ENCODE results near the gene MAPT. TPM values are rescaled to one million over a fixed set of nuclear protein-coding genes. Genes with fewer than 3 reads are reported as not detected.

The MAPT gene
- total RNA-seq, 1 experiment from 2014 or later, result 3.6 TPM

DNA sequence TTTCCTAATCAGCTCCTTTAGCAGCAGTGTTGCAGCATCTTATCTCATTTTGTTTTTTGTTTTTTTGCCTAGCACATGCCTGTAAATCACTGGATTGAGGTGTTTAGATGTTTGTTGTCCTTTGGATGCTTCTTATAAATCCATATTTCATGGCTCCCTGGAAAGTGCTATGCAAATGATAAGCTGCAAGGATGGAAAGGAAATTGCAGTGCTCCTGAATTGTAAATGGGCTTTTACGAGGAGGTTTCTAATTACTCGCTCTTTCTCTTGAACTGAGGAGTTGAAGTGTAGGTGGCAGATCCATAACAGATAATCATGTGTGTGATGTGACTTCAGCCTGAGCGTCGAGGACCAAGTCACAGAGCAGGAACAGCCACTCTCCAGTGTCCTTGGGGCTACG lies 45.0 kb downstream of the MAPT start:
- H3K9me3 ChIP-seq (ENCODE audit: low read length), result no peaks in the 10 kb centered on the region
- H3K9ac ChIP-seq (ENCODE audit: low read length), result no peak overlapping the region
- no peak overlapping the region for H2AFZ ChIP-seq (ENCODE audit: low read length)
- DNase-seq (no peak), ATAC-seq (no peak)
- intact Hi-C loops (cut with micrococcal nuclease), result no loop called here
- no peaks in the 10 kb centered on the region for H4K20me1 ChIP-seq (ENCODE audit: low read length)
- no peaks in the 10 kb centered on the region for H3K79me2 ChIP-seq (ENCODE audit: low read length)
- no TSS peak for BruUV-seq (replicated peaks)
- no peaks in the 10 kb centered on the region for H3K9me2 ChIP-seq (replicated peaks; ENCODE audit: low read length)
- H3F3A ChIP-seq (ENCODE audit: low read length, unreplicated experiment), result no peaks in the 10 kb centered on the region
- no peaks in the 10 kb centered on the region for H3K36me3 ChIP-seq (ENCODE audit: low read depth, low read length)
- TF ChIP-seq EZH2phosphoT487 (IDR thresholded peaks at IDR 0.05; ENCODE audit: borderline replicate concordance, low read length) (no peak), EZH2 (IDR thresholded peaks at IDR 0.05; ENCODE audit: low read length, unreplicated experiment) (no peak)
- TF ChIP-seq, protein P1, sequence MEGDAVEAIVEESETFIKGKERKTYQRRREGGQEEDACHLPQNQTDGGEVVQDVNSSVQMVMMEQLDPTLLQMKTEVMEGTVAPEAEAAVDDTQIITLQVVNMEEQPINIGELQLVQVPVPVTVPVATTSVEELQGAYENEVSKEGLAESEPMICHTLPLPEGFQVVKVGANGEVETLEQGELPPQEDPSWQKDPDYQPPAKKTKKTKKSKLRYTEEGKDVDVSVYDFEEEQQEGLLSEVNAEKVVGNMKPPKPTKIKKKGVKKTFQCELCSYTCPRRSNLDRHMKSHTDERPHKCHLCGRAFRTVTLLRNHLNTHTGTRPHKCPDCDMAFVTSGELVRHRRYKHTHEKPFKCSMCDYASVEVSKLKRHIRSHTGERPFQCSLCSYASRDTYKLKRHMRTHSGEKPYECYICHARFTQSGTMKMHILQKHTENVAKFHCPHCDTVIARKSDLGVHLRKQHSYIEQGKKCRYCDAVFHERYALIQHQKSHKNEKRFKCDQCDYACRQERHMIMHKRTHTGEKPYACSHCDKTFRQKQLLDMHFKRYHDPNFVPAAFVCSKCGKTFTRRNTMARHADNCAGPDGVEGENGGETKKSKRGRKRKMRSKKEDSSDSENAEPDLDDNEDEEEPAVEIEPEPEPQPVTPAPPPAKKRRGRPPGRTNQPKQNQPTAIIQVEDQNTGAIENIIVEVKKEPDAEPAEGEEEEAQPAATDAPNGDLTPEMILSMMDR (conservative IDR thresholded peaks at IDR 0.05; ENCODE audit: low read depth, low read length), result no peak
- H3K4me2 ChIP-seq (ENCODE audit: low read length), result no peak overlapping the region
- H3K4me3 ChIP-seq (ENCODE audit: low read length), result no peak overlapping the region
- H3K27me3 ChIP-seq (ENCODE audit: low read length), result peaks cover 42% of the 10 kb centered on the region
- CTCF ChIA-PET, result interaction anchor here (0.6 kb wide), 1 partner anchor 10 kb away, joined by 3 read pairs; no protein-coding TSS in a partner anchor
- POLR2A ChIA-PET (ENCODE audit: unreplicated experiment), result no interaction called here
- no peaks in the 10 kb centered on the region for H3K4me1 ChIP-seq (ENCODE audit: insufficient read depth, low read length)
- no peak overlapping the region for H3K27ac ChIP-seq (ENCODE audit: low read length)

DNA sequence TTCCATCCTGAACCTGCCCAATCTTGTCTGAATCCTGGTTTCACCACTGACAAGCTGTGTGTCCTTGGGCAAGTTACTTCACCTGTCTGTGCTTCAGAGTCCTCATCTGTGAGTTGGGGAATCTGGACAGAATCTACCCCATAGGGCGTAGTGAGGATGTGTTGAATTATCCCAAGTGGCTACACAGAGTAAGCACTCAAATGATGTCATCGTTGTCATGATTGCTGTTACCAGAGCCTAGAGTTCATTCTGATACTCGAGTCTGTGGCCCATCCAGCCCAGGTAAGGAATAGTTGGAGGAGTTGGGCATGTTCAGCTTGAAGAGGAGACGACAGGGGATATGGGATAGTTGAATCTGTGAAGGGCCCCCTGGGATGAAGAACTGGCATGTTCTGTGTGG lies 45.9 kb downstream of the MAPT start:
- H2AFZ ChIP-seq (ENCODE audit: low read length), result no peak overlapping the region
- BruUV-seq (replicated peaks), result no TSS peak
- ATAC-seq (no peak), DNase-seq (no peak)
- H3F3A ChIP-seq (ENCODE audit: low read length, unreplicated experiment), result no peaks in the 10 kb centered on the region
- no peaks in the 10 kb centered on the region for H4K20me1 ChIP-seq (ENCODE audit: low read length)
- no peaks in the 10 kb centered on the region for H3K4me1 ChIP-seq (ENCODE audit: insufficient read depth, low read length)
- no peak overlapping the region for H3K9ac ChIP-seq (ENCODE audit: low read length)
- H3K4me2 ChIP-seq (ENCODE audit: low read length), result no peak overlapping the region
- H3K4me3 ChIP-seq (ENCODE audit: low read length), result no peak overlapping the region
- ChIA-PET POLR2A (ENCODE audit: unreplicated experiment) (no interaction called here), CTCF (no interaction called here)
- H3K27ac ChIP-seq (ENCODE audit: low read length), result no peak overlapping the region
- no peaks in the 10 kb centered on the region for H3K36me3 ChIP-seq (ENCODE audit: low read depth, low read length)
- intact Hi-C loops (cut with micrococcal nuclease), result no loop called here
- peaks cover 43% of the 10 kb centered on the region for H3K27me3 ChIP-seq (ENCODE audit: low read length)
- H3K9me3 ChIP-seq (ENCODE audit: low read length), result no peaks in the 10 kb centered on the region
- TF ChIP-seq EZH2 (IDR thresholded peaks at IDR 0.05; ENCODE audit: low read length, unreplicated experiment), result no peak
- TF ChIP-seq, protein P1 (conservative IDR thresholded peaks at IDR 0.05; ENCODE audit: low read depth, low read length), result no peak
- no peak for TF ChIP-seq EZH2phosphoT487 (IDR thresholded peaks at IDR 0.05; ENCODE audit: borderline replicate concordance, low read length)
- no peaks in the 10 kb centered on the region for H3K9me2 ChIP-seq (replicated peaks; ENCODE audit: low read length)
- no peaks in the 10 kb centered on the region for H3K79me2 ChIP-seq (ENCODE audit: low read length)

DNA sequence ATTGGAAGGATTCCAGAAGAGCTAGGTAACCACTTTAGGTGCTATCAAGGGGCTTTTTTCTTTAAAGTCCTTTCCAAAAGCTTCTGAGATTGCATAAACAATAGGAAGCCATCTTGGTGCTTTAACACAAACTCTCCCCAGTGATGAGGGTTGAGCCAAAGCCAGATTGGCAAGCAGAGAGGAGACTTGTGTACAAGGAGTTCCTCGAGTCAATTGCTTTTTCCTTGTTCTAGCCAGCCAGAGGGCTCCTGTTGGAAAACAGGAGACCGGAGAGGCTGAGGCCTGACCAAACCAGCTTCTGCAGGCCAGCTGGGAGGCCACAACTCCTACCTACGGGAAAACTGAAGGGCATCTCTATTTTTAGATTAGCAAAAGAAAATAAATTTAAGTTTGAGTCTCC lies 46.5 kb downstream of the MAPT start:
- Histone ChIP-seq H3F3A (ENCODE audit: low read length, unreplicated experiment) (no peaks in the 10 kb centered on the region), H3K9me3 (ENCODE audit: low read length) (no peaks in the 10 kb centered on the region), H3K4me1 (ENCODE audit: insufficient read depth, low read length) (no peaks in the 10 kb centered on the region), H4K20me1 (ENCODE audit: low read length) (no peaks in the 10 kb centered on the region), H2AFZ (ENCODE audit: low read length) (no peak overlapping the region), H3K27me3 (ENCODE audit: low read length) (peaks cover 38% of the 10 kb centered on the region), H3K4me2 (ENCODE audit: low read length) (no peak overlapping the region), H3K4me3 (ENCODE audit: low read length) (no peak overlapping the region), H3K9me2 (replicated peaks; ENCODE audit: low read length) (no peaks in the 10 kb centered on the region), H3K27ac (ENCODE audit: low read length) (no peak overlapping the region), H3K9ac (ENCODE audit: low read length) (no peak overlapping the region), H3K79me2 (ENCODE audit: low read length) (no peaks in the 10 kb centered on the region), H3K36me3 (ENCODE audit: low read depth, low read length) (no peaks in the 10 kb centered on the region)
- ChIA-PET POLR2A (ENCODE audit: unreplicated experiment) (no interaction called here), CTCF (no interaction called here)
- TF ChIP-seq EZH2phosphoT487 (IDR thresholded peaks at IDR 0.05; ENCODE audit: borderline replicate concordance, low read length) (no peak), EZH2 (IDR thresholded peaks at IDR 0.05; ENCODE audit: low read length, unreplicated experiment) (no peak)
- TF ChIP-seq, protein P1 (conservative IDR thresholded peaks at IDR 0.05; ENCODE audit: low read depth, low read length), result no peak
- no TSS peak for BruUV-seq (replicated peaks)
- DNase-seq, result no peak
- intact Hi-C loops (cut with micrococcal nuclease), result no loop called here
- ATAC-seq, result no peak

Measured in PC-3 (cell line).